Fibroblast of villous mesenchyme (primary cell): ENCODE results near the gene PXDN. TPM values are rescaled to one million over a fixed set of nuclear protein-coding genes. Genes with fewer than 3 reads are reported as not detected.

Experiments used
- DNase-seq: peaks from one replicate; pipeline ENCODE4 v3.0.0-alpha.2; 2010; ENCODE audit warnings: low read depth
- H3K4me3 ChIP-seq: 2 replicates; pipeline ENCODE4 v1.5.1; 2011; ENCODE audit warnings: low read depth, mild to moderate bottlenecking, low read length
- CTCF ChIP-seq: IDR thresholded peaks from 2 replicates; pipeline ENCODE4 v1.5.1; 2012; ENCODE audit warnings: low read depth, mild to moderate bottlenecking, low read length; ENCODE audit not compliant: insufficient read depth
- total RNA-seq: library from RNA; depleted of rRNA; stranded (reverse); fragments of >200 nt; gene quantifications from 2 replicates; pipeline ENCODE4 v1.2.3, GENCODE V29; 2012

PXDN gene
- total RNA-seq, 1 donor = 296 TPM

GRCh38 chr2:1611886-1612285 lies 132.4 kb downstream of the PXDN start:
- no peak for TF ChIP-seq CTCF
- H3K4me3 ChIP-seq = no peak overlapping the region
- DNase-seq = no peak

DNA sequence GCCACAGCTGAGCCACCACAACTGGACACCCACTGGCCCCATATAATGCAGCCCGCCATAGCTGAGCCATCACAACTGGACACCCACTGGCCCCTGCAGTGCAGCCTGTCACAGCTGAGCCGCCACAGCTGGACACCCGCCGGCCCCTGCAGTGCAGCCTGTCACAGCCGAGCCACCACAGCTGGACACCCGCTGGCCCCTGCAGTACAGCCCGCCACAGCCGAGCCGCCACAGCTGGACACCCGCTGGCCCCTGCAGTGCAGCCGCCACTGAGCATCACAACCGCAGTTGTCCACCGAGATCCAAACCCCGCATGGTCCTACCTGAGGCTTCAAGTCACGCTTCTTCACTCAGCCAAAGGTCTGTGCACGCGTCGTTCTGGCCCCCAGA lies 134.2 kb downstream of the PXDN start:
- no peak for TF ChIP-seq CTCF
- H3K4me3 ChIP-seq = no peak overlapping the region
- no peak for DNase-seq

GRCh38 chr2:1609485-1610095 lies 134.7 kb downstream of the PXDN start:
- DNase-seq = no peak
- TF ChIP-seq CTCF = no peak
- H3K4me3 ChIP-seq = no peak overlapping the region

DNA sequence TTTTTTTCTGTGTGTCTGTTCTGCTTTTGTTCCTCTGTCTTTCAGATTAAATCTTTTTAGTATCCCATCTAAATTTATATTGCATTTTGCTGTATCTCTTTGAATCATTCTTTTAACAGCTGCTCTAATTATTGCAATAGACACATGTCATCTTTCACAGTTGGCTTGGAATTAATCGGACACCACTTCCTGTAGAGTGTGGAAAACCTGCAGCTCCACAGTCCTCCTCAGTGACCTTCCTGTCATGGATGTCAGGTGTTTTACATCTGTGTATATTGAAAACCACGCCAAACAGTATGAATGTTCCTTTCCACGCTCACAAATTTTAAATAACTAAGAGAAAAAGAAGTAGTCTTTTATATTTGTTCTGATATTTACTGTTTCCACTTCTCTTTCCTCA lies 135.3 kb downstream of the PXDN start:
- no peak for TF ChIP-seq CTCF
- no peak overlapping the region for H3K4me3 ChIP-seq
- no peak for DNase-seq

GRCh38 chr2:1607971-1608688 lies 136.2 kb downstream of the PXDN start:
- DNase-seq = no peak
- no peak overlapping the region for H3K4me3 ChIP-seq
- no peak for TF ChIP-seq CTCF

DNA sequence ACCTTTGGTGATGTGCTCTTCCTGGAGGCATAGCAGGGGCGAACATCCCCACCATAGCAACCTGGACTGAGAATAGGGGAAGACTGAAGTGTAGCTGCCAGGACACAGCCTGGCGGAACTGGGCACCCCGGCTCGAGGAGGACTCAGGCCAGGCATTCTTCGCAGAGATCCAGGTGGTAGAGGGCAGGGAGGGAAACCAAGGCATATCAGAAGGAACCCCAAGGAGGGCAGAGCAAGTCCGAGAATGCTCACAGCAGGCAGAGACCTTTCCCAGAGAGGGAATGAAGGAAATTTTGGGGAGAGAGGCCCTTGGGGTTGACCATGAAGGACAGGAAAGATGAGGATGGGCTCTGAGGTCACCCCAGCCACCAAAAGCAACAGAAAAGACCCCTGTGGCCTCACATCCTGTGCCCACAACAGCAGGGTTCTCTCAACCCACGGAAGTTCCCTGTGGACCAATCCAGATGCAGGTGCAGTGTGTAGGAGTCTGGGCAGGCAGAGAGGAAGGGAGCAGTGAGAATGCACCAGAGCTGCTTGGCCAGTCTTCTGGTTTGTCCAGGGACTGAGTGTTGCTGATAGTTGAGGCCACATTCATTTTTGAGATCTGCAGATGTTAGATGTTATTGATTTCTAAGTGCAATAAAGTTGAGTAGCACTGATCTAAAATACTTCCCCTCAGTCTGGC lies 136.9 kb downstream of the PXDN start:
- no peak for TF ChIP-seq CTCF
- no peak for DNase-seq
- no peak overlapping the region for H3K4me3 ChIP-seq
